ENCODE results near the gene NFATC3.

The NFATC3 gene

DNA sequence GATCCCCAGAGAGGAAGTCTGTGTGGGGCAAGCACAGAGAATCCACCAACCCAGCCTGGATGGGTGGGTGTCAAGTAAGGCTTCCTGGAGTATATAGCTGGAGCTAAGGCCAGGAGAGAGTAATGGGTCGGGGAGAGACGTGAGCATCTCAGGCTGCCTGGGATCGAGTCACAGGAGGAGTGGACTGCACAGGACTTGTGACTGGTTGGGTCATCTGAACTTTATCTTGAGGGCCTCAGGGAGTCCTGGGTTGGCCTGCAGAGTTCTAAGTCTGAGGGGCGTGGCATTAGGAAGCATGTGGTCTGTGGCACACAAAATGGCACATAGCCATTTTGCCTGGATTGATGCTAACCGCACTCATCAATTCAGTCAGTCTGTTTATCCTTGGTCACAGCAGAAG lies 161.5 kb downstream of the NFATC3 start:
- no peak for DNase-seq (ENCODE audit: low read depth in 3 of 3)

- DNase-seq (ENCODE audit: low read depth in 3 of 3): no peak
Observed at GRCh38 chr16:68247400-68247799, 162.2 kb downstream of the NFATC3 start.

DNA sequence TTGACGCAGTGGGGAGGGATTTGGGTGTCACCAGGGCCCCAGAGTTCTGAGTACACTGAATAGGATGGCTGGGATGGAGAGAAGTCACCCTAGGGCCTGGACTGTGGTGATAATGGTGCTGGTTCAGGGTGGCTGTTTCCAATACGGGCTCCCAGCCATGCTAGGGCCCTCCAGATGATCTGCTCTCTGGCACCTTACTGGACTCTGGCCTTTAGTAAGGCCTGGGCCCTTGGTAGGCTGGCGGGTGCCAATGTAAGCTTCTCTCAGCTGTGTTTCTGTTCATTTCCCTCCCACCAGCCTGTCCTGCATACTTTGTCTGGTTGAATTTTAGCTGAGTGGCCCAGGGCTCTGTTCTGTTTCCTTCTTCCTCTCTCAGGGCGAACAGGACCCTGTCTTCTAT lies 162.8 kb downstream of the NFATC3 start:
- no peak for DNase-seq (ENCODE audit: low read depth in 3 of 3)

- DNase-seq (ENCODE audit: low read depth in 3 of 3): no peak
Observed at GRCh38 chr16:68249371-68249770, 164.2 kb downstream of the NFATC3 start.

GRCh38 chr16:68250951-68251350 lies 165.8 kb downstream of the NFATC3 start:
- no peak for DNase-seq (ENCODE audit: low read depth in 3 of 3)

DNA sequence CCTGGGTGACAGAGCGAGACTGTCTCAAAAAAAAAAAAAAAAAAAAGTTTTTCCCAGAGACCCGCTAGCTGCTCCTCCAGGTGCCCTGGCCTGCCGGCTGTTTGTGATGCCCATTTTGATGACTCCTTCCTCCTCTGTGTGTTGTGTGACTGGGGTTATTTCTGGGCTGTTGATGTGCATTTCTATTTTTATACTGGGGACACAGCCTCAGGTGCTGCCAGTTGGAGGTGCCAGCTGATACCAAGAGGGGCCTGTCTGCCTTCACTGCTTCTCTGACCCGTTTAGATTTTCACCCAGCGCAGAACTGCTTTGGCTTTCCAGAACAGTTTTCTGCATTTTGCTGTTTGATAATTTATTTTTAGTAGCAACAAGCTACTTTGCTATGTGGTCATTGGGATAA lies 166.7 kb downstream of the NFATC3 start:
- no peak for DNase-seq (ENCODE audit: low read depth in 3 of 3)

- no peak for DNase-seq (ENCODE audit: low read depth in 3 of 3)
Observed at GRCh38 chr16:68252383-68252782, 167.2 kb downstream of the NFATC3 start.

GRCh38 chr16:68253721-68254120 lies 168.6 kb downstream of the NFATC3 start:
- no peak for DNase-seq (ENCODE audit: low read depth in 3 of 3)

- no peak for DNase-seq (ENCODE audit: low read depth in 3 of 3)
Observed at GRCh38 chr16:68255712-68256111, 170.5 kb downstream of the NFATC3 start.

- no peak for DNase-seq (ENCODE audit: low read depth in 3 of 3)
Observed at GRCh38 chr16:68257251-68257905, 172.2 kb downstream of the NFATC3 start.

GRCh38 chr16:68257906-68258800 lies 173.0 kb downstream of the NFATC3 start:
- no peak for DNase-seq (ENCODE audit: low read depth in 3 of 3)

DNA sequence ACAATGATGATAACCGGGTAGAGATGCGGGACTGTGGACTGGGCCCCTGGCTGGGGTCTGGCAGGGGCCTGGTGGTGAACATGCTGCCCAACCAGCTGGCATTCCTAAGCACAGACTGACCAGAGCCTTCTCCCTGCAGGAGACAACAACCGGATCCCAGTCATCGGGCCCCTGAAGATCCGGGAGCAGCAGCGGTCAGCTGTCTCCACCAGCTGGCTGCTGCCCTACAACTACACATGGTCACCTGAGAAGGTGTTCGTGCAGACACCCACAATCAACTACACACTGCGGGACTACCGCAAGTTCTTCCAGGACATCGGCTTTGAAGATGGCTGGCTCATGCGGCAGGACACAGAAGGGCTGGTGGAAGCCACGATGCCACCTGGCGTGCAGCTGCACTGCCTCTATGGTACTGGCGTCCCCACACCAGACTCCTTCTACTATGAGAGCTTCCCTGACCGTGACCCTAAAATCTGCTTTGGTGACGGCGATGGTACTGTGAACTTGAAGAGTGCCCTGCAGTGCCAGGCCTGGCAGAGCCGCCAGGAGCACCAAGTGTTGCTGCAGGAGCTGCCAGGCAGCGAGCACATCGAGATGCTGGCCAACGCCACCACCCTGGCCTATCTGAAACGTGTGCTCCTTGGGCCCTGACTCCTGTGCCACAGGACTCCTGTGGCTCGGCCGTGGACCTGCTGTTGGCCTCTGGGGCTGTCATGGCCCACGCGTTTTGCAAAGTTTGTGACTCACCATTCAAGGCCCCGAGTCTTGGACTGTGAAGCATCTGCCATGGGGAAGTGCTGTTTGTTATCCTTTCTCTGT lies 174.0 kb downstream of the NFATC3 start:
- DNase-seq (ENCODE audit: low read depth in 3 of 3): no peak

DNA sequence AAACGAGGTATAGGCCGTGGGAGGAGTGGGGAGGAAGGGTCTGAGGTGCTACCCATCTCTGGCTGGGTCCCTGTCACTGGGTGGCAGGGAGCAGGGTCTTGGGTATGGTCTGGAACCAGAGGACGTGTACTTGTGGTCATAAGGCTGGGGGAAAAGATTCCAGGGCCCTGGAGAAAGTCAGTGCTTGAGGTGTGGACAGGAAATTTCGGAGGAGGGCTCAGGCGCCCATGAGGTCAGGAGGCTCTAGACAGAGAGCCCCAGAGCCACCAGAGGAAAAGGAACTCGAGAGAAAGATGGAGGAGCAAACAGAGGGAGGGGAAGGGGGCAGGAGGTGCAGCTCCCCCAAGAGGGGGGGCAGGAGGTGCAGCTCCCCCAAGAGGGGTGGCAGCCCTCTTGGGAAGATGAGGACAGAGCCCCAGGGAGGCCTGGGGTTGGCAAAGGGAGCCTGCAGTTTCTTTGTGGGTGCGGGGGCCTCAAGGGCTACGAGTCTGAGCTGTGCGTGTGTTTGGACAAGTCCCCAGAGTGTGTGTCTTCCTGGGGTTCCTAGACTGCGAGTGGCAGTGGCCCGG lies 178.5 kb downstream of the NFATC3 start:
- no peak for DNase-seq (ENCODE audit: low read depth in 3 of 3)

DNA sequence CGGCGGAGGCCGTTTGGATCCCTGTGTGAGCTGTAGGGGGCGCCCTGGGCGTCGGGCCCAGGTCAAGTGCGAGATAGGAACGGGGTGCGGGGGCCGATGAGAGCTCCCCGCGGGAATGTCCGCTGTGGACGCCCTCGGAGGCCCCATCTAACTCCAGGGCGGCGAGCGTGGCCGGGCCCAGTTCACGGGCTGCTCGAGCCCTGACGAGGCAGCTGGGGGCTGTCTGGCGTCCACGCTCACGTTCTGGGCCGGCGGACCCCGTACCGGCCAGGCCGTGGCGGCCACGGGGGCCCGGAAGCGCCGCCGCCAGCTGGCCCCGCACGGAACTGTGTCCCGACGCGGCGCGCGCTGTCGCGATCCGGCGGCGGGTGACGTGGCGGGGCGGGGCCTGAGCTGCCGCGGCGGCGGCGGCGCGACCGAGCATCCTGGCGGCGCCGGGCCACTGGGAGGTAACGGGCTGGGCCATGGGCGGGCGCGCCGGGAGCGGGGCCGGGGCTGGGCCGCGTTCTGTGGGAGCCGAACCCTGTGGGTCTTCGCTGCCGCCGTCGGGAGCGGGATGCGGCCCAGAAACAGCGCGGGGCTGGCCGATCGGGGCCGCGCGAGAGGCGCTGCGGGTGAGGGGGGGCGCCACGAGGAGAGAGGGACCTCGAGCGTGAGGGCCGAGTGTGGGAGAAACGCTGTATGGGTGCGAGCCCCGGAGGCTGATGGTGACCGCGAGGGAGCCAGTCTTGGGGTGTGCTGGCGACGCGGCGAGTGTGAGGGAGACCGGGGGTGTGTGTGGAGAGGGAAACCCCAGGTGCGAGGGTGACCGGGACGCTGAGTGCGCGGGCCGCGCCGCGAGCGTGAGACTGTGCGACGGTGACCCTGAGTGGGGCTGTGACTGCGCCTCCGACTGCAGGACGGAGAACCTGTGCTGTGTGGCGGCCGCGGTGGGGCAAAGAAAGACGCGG lies 179.2 kb downstream of the NFATC3 start, which contains the start of gene SLC7A6:
SLC7A6 (plus strand) TSS at position 399 of the 950 bp plus-strand sequence. CDS start 10,201 bp downstream, outside the sequence.
- peak; percentile 76 to 82 (median 77) for DNase-seq (ENCODE audit: low read depth in 3 of 3)

DNA sequence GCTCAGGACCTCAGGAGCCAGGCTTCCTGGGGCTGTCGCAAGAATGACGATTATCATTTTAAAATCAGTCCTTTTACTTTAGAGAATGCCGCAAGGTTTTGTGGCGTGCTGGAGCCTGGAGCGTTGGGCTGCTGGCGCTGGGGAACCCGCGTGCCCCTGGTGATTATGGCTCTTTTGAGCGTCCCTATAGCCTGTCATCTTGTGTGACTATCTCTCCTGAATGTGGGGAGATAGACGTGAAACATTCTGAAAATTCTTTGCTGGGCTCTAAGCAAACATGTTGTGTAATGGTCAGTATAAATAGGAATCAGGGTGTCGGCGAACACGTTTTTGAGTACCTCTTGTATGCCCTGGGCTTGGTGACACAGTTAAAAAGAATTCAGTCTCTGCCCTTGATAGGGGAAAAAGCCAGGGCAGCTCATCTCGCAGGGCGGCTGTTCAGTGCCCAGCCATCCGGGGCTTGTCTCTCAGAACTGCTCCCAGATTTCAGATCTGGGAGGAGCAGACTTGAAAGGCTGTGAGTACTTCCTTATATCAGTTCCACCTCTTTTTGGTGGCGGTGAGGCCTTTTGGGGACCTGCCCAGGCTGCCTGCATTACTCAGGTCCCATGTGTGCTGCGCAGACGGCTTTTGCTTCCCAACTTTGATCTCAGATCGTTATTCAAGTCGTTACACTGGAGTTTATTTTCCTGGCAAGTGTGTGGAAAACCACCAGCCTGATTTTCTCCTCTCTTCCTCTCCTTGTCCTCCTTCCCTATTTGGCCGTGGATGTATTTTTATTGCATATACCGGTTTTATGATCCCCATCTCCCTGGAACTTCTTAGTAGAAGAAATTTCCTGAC lies 180.1 kb downstream of the NFATC3 start:
- no peak for DNase-seq (ENCODE audit: low read depth in 3 of 3)

DNA sequence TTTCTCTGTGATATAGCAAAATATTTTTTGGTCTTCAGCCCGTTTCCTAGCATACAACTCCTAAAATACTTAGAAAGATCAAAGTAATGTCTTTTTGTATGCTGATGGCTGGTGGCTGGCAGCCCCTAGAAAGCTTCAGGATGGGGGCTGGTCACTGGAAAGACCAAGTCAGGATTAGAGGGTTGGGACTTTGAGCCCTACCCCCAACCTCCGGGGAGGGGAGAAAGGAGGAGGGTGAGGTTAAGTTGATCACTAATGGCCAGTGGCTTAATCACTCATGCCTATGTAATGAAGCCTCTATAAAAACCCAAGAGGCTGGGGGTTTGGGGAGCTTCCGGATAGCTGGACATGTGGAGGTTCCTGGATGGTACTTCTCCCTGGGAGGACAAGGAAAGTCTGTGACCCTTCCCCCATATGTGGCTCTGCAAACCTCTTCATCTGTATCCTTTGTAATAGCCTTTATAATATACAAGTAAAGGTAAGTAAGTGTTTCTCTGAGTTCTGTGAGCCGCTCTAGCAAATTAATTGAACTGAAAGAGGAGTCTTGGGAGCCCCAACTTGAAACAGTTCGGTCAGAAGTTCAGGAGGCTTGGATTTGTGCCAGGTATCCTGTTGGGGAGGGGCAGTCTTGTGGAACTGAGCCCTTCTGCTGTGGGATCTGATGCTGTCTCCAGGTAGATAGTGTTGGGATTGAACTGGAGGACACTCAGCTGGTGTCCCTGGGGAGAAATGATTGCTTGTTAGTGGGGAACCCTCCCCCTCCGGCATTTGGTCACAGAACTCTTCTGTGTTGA lies 182.6 kb downstream of the NFATC3 start:
- DNase-seq (ENCODE audit: low read depth in 3 of 3): no peak

- DNase-seq (ENCODE audit: low read depth in 3 of 3): no peak
Observed at GRCh38 chr16:68269793-68270192, 184.6 kb downstream of the NFATC3 start.

GRCh38 chr16:68270353-68270752 lies 185.2 kb downstream of the NFATC3 start:
- no peak for DNase-seq (ENCODE audit: low read depth in 3 of 3)

All from stimulated activated CD4-positive, alpha-beta T cell treated with anti-CD3 and anti-CD28 coated beads, TNF-alpha, amount 100 ng/mL, for 4 hours (primary cell).